ENCODE results near the gene TMEM138.

Gene TMEM138

GRCh38 chr11:61358566-61358965 is 3.6 kb upstream of the TMEM138 start:
- no peak for DNase-seq (ENCODE audit: extremely low spot score)
- ChIA-PET POLR2A (interaction anchor here (0.7 to 3.9 kb wide), 4 partner anchors 9 to 27 kb away, joined by 3 to 38 read pairs (median 3); no protein-coding TSS in a partner anchor), CTCF (interaction anchor here (1.2 to 27.1 kb wide), 7 partner anchors 10 to 105 kb away, joined by 3 to 374 read pairs (median 6); partner anchors contain the start of genes DDB1, TKFC and TMEM216)
- TF ChIP-seq CTCF (IDR thresholded peaks at IDR 0.05; ENCODE audit: control extremely low read depth, extremely low read depth, low read depth, missing control alignments), result no peak

DNA sequence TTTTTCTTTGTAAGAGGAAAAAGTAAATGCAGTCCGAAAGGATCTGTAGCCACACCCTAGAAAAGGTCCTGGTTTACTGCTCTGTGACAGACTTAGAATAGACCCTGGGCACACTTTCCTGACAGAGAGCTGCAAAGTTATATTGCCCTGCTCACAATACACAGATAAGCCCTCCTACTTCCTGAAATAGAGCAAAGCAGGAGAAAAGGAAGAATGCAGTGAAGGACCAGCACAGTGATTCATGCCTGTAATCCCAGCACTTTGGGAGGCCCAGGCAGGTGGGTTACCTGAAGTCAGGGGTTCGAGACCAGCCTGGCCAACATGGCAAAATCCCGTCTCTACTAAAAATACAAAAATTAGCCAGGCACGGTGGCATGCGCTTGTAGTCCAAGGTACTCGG is 2.7 kb upstream of the TMEM138 start:
- ChIA-PET CTCF (interaction anchor here (2.7 to 27.1 kb wide), 5 partner anchors 9 to 76 kb away, joined by 10 to 374 read pairs (median 68); partner anchors contain the start of genes DDB1 and TKFC), POLR2A (interaction anchor here (0.6 to 3.9 kb wide), 9 partner anchors 10 to 1214 kb away, joined by 3 to 38 read pairs (median 3); partner anchors contain the start of gene EEF1G)
- TF ChIP-seq CTCF (IDR thresholded peaks at IDR 0.05; ENCODE audit: control extremely low read depth, extremely low read depth, low read depth, missing control alignments), result no peak
- no peak for DNase-seq (ENCODE audit: extremely low spot score)

- ChIA-PET POLR2A (interaction anchor here (0.6 to 3.9 kb wide), 15 partner anchors 9 to 436 kb away, joined by 3 to 38 read pairs (median 6); partner anchors contain the start of genes CPSF7, SDHAF2 and TMEM216), CTCF (interaction anchor here (1.2 to 27.1 kb wide), 7 partner anchors 8 to 74 kb away, joined by 4 to 374 read pairs (median 18); partner anchors contain the start of genes DDB1 and TKFC)
- no peak for TF ChIP-seq CTCF (IDR thresholded peaks at IDR 0.05; ENCODE audit: control extremely low read depth, extremely low read depth, low read depth, missing control alignments)
- no peak for DNase-seq (ENCODE audit: extremely low spot score)
Observed at GRCh38 chr11:61361237-61361740, 885 bp upstream of the TMEM138 start.

GRCh38 chr11:61362542-61362875 is 335 bp downstream of the TMEM138 start:
- DNase-seq (ENCODE audit: extremely low spot score), result no peak
- TF ChIP-seq CTCF (IDR thresholded peaks at IDR 0.05; ENCODE audit: control extremely low read depth, extremely low read depth, low read depth, missing control alignments), result no peak
- ChIA-PET CTCF (interaction anchor here (0.8 to 27.1 kb wide), 9 partner anchors 6 to 73 kb away, joined by 3 to 374 read pairs (median 5); partner anchors contain the start of genes DDB1 and TKFC), POLR2A (interaction anchor here (1.2 to 3.9 kb wide), 10 partner anchors 8 to 67 kb away, joined by 3 to 38 read pairs (median 7); partner anchors contain the start of genes CPSF7, SDHAF2 and TMEM216)

DNA sequence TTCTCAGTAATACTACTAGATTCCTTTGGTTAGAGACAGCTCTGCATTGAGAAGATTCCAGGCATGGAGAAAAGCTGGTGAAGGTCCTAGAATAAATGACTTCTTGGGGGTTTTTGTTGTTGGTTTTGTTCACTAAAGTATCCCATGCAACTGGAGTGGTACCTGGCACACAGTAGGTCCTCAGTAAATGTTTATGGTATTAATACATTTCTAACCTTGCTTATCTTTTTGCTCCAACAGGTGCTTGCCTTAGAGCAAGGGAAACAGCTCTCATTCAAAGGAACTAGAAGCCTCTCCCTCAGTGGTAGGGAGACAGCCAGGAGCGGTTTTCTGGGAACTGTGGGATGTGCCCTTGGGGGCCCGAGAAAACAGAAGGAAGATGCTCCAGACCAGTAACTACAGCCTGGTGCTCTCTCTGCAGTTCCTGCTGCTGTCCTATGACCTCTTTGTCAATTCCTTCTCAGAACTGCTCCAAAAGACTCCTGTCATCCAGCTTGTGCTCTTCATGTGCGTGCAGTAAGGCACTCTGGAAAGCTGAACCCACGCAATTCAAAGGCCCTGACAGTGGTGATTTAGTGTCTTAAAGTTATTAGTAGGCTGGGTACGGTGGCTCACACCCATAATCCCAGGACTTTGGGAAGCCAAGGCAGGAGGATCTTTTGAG is 2.0 kb downstream of the TMEM138 start:
- no peak for TF ChIP-seq CTCF (IDR thresholded peaks at IDR 0.05; ENCODE audit: control extremely low read depth, extremely low read depth, low read depth, missing control alignments)
- POLR2A ChIA-PET, result no interaction called here
- no peak for DNase-seq (ENCODE audit: extremely low spot score)
- CTCF ChIA-PET, result interaction anchor here (0.8 to 27.1 kb wide), 7 partner anchors 9 to 71 kb away, joined by 3 to 374 read pairs (median 7); partner anchors contain the start of genes DDB1 and TKFC

DNA sequence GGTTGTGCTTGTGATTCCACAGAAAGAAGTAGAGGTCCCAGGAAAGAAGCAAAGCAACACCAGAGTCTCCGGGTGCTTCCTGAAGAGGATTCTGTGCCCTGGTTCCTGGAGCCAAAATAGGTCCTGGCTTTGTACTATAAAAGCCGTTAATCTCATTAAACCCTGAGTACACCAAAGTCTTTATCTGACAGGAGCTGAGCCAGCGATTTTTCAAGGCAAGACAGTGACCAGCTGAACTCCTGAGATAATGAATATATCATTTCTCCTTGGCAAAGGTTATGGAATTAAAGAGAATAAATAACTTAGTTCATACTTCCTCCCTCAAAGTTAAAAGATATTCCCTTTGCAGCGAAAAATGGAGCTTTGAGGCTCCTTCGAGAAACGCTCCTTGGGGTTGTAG is 5.2 kb downstream of the TMEM138 start:
- ChIA-PET POLR2A (no interaction called here), CTCF (interaction anchor here (1.4 to 27.1 kb wide), 5 partner anchors 9 to 29 kb away, joined by 3 to 374 read pairs (median 68); partner anchors contain the start of genes CYB561A3, DDB1, TKFC and TMEM138)
- DNase-seq (ENCODE audit: extremely low spot score), result no peak
- no peak for TF ChIP-seq CTCF (IDR thresholded peaks at IDR 0.05; ENCODE audit: control extremely low read depth, extremely low read depth, low read depth, missing control alignments)

Measured in GM10248 (cell line).